Measurements from ENCODE around the gene TXNL1. TPM values are rescaled to one million over a fixed set of nuclear protein-coding genes. Genes with fewer than 3 reads are reported as not detected.

Gene TXNL1
- total RNA-seq, 1 donor from 2014 or later: 66.7 TPM

- no peak for TF ChIP-seq CTCF (IDR thresholded peaks at IDR 0.05; ENCODE audit: partially characterized antibody, unreplicated experiment)
- peaks cover 8% of the 10 kb centered on the region for H3K9me3 Mint-ChIP-seq (ENCODE audit: unreplicated experiment)
- H3K4me1 Mint-ChIP-seq (ENCODE audit: low read depth, unreplicated experiment): peaks cover 10% of the 10 kb centered on the region
- H3K27me3 Mint-ChIP-seq (ENCODE audit: unreplicated experiment): peaks cover 3% of the 10 kb centered on the region
- H3K4me3 Mint-ChIP-seq (ENCODE audit: unreplicated experiment): no peak overlapping the region
- DNase-seq: no peak
- H3K27ac Mint-ChIP-seq (ENCODE audit: unreplicated experiment): no peak overlapping the region
- H3K36me3 Mint-ChIP-seq (ENCODE audit: unreplicated experiment): no peaks in the 10 kb centered on the region
Measured at GRCh38 chr18:56647951-56648893, 9.8 kb upstream of the TXNL1 start.

- peaks cover 6% of the 10 kb centered on the region for H3K4me1 Mint-ChIP-seq (ENCODE audit: low read depth, unreplicated experiment)
- H3K27me3 Mint-ChIP-seq (ENCODE audit: unreplicated experiment): peaks cover 3% of the 10 kb centered on the region
- peaks cover 8% of the 10 kb centered on the region for H3K9me3 Mint-ChIP-seq (ENCODE audit: unreplicated experiment)
- no peak overlapping the region for H3K4me3 Mint-ChIP-seq (ENCODE audit: unreplicated experiment)
- DNase-seq: no peak
- H3K36me3 Mint-ChIP-seq (ENCODE audit: unreplicated experiment): no peaks in the 10 kb centered on the region
- no peak overlapping the region for H3K27ac Mint-ChIP-seq (ENCODE audit: unreplicated experiment)
- TF ChIP-seq CTCF (IDR thresholded peaks at IDR 0.05; ENCODE audit: partially characterized antibody, unreplicated experiment): no peak
Measured at GRCh38 chr18:56647071-56647470, 8.7 kb upstream of the TXNL1 start.

- no peak overlapping the region for H3K4me3 Mint-ChIP-seq (ENCODE audit: unreplicated experiment)
- no peak for DNase-seq
- H3K27me3 Mint-ChIP-seq (ENCODE audit: unreplicated experiment): peaks cover 1% of the 10 kb centered on the region
- no peaks in the 10 kb centered on the region for H3K9me3 Mint-ChIP-seq (ENCODE audit: unreplicated experiment)
- peaks cover 2% of the 10 kb centered on the region for H3K4me1 Mint-ChIP-seq (ENCODE audit: low read depth, unreplicated experiment)
- H3K36me3 Mint-ChIP-seq (ENCODE audit: unreplicated experiment): no peaks in the 10 kb centered on the region
- H3K27ac Mint-ChIP-seq (ENCODE audit: unreplicated experiment): no peak overlapping the region
- peak; percentile 73 for TF ChIP-seq CTCF (IDR thresholded peaks at IDR 0.05; ENCODE audit: partially characterized antibody, unreplicated experiment)
Measured at GRCh38 chr18:56645415-56646016, 7.1 kb upstream of the TXNL1 start.

- DNase-seq: no peak
- TF ChIP-seq CTCF (IDR thresholded peaks at IDR 0.05; ENCODE audit: partially characterized antibody, unreplicated experiment): no peak
- peaks cover 4% of the 10 kb centered on the region for H3K27me3 Mint-ChIP-seq (ENCODE audit: unreplicated experiment)
- H3K27ac Mint-ChIP-seq (ENCODE audit: unreplicated experiment): no peak overlapping the region
- H3K4me3 Mint-ChIP-seq (ENCODE audit: unreplicated experiment): no peak overlapping the region
- H3K36me3 Mint-ChIP-seq (ENCODE audit: unreplicated experiment): no peaks in the 10 kb centered on the region
- peaks cover 7% of the 10 kb centered on the region for H3K4me1 Mint-ChIP-seq (ENCODE audit: low read depth, unreplicated experiment)
- peaks cover 8% of the 10 kb centered on the region for H3K9me3 Mint-ChIP-seq (ENCODE audit: unreplicated experiment)
Measured at GRCh38 chr18:56643381-56643780, 5.0 kb upstream of the TXNL1 start.
